H1 (cell line): ENCODE measurements around the gene SATB2. TPM values are rescaled to one million over a fixed set of nuclear protein-coding genes. Genes with fewer than 3 reads are reported as not detected.

Source experiments
- ASH2L ChIP-seq: fragments of 200-600, 300-600 bp; sonication (generic); IDR thresholded peaks from one replicate; pipeline ENCODE4 v1.7.1; 2017; ENCODE audit warnings: low read length
- JUND ChIP-seq: IDR thresholded peaks from 2 replicates; pipeline ENCODE4 v1.6.1; 2011; ENCODE audit warnings: mild to moderate bottlenecking, improper control_type of control experiment, low read length
- POLR2A ChIP-seq, 2 experiments: IDR thresholded peaks; 1 replicate in 1 of 2; 2 replicates in 1 of 2; pipeline ENCODE4 v1.6.1; 2011; ENCODE audit warnings: low read depth in 2 of 2, low read length in 2 of 2, mild to moderate bottlenecking in 2 of 2; ENCODE audit errors: control extremely low read depth in 1 of 2
- RNF2 ChIP-seq: fragments of 200-900, 300-1000 bp; sonication (generic); IDR thresholded peaks from 2 replicates; pipeline ENCODE4 v1.7.1; 2016; ENCODE audit warnings: borderline replicate concordance, low read depth, mild to moderate bottlenecking, antibody characterized with exemption, low read length; ENCODE audit not compliant: poor library complexity, severe bottlenecking; ENCODE audit errors: missing control alignments
- SP2 ChIP-seq: IDR thresholded peaks from 2 replicates; pipeline ENCODE4 v1.6.1; 2012; ENCODE audit warnings: mild to moderate bottlenecking, low read length, inconsistent platforms
- TBP ChIP-seq: IDR thresholded peaks from 2 replicates; pipeline ENCODE4 v1.6.1; 2011; ENCODE audit warnings: low read depth, low read length, improper control_type of control experiment
- polyA plus RNA-seq, 7 experiments: library from polyadenylated mRNA; depleted of rRNA in 3 of 7; stranded (reverse) in 5 of 7; unstranded in 2 of 7; fragments of >200 nt in 5 of 7; fragments of 200-250 nt in 2 of 7; gene quantifications; 1 replicate in 5 of 7; 2 replicates in 1 of 7; 4 replicates in 1 of 7; pipeline versions ENCODE4 v1.2.1 to v1.2.3, GENCODE V29; 2011 to 2013; ENCODE audit warnings: missing spikeins in 2 of 7, mixed read lengths in 2 of 7
- total RNA-seq: library from RNA; stranded (reverse); fragmentation: NEBNext Ultra II Directional; extraction: Animal tissue kit (Norgen Biotek cat#: 25700); gene quantifications from 2 replicates; pipeline ENCODE4 v1.2.1, GENCODE V29; 2021
- TF ChIP-seq, protein P1 (sequence below): fragments of 300-600 bp; sonication (generic); IDR thresholded peaks from 2 replicates; pipeline ENCODE4 v1.7.1; 2012; ENCODE audit warnings: low read length, moderate library complexity, mild to moderate bottlenecking, inconsistent platforms; ENCODE audit not compliant: insufficient replicate concordance

SATB2 gene
- total and polyA plus RNA-seq, 2 of the 8 experiments (the other 6 are each of a cell fraction or from before 2014, with no cell fraction given): 1.3 to 5.7 TPM

- TF ChIP-seq RNF2: no peak
- TF ChIP-seq TBP: no peak
- no peak for TF ChIP-seq ASH2L
- TF ChIP-seq, protein P1, sequence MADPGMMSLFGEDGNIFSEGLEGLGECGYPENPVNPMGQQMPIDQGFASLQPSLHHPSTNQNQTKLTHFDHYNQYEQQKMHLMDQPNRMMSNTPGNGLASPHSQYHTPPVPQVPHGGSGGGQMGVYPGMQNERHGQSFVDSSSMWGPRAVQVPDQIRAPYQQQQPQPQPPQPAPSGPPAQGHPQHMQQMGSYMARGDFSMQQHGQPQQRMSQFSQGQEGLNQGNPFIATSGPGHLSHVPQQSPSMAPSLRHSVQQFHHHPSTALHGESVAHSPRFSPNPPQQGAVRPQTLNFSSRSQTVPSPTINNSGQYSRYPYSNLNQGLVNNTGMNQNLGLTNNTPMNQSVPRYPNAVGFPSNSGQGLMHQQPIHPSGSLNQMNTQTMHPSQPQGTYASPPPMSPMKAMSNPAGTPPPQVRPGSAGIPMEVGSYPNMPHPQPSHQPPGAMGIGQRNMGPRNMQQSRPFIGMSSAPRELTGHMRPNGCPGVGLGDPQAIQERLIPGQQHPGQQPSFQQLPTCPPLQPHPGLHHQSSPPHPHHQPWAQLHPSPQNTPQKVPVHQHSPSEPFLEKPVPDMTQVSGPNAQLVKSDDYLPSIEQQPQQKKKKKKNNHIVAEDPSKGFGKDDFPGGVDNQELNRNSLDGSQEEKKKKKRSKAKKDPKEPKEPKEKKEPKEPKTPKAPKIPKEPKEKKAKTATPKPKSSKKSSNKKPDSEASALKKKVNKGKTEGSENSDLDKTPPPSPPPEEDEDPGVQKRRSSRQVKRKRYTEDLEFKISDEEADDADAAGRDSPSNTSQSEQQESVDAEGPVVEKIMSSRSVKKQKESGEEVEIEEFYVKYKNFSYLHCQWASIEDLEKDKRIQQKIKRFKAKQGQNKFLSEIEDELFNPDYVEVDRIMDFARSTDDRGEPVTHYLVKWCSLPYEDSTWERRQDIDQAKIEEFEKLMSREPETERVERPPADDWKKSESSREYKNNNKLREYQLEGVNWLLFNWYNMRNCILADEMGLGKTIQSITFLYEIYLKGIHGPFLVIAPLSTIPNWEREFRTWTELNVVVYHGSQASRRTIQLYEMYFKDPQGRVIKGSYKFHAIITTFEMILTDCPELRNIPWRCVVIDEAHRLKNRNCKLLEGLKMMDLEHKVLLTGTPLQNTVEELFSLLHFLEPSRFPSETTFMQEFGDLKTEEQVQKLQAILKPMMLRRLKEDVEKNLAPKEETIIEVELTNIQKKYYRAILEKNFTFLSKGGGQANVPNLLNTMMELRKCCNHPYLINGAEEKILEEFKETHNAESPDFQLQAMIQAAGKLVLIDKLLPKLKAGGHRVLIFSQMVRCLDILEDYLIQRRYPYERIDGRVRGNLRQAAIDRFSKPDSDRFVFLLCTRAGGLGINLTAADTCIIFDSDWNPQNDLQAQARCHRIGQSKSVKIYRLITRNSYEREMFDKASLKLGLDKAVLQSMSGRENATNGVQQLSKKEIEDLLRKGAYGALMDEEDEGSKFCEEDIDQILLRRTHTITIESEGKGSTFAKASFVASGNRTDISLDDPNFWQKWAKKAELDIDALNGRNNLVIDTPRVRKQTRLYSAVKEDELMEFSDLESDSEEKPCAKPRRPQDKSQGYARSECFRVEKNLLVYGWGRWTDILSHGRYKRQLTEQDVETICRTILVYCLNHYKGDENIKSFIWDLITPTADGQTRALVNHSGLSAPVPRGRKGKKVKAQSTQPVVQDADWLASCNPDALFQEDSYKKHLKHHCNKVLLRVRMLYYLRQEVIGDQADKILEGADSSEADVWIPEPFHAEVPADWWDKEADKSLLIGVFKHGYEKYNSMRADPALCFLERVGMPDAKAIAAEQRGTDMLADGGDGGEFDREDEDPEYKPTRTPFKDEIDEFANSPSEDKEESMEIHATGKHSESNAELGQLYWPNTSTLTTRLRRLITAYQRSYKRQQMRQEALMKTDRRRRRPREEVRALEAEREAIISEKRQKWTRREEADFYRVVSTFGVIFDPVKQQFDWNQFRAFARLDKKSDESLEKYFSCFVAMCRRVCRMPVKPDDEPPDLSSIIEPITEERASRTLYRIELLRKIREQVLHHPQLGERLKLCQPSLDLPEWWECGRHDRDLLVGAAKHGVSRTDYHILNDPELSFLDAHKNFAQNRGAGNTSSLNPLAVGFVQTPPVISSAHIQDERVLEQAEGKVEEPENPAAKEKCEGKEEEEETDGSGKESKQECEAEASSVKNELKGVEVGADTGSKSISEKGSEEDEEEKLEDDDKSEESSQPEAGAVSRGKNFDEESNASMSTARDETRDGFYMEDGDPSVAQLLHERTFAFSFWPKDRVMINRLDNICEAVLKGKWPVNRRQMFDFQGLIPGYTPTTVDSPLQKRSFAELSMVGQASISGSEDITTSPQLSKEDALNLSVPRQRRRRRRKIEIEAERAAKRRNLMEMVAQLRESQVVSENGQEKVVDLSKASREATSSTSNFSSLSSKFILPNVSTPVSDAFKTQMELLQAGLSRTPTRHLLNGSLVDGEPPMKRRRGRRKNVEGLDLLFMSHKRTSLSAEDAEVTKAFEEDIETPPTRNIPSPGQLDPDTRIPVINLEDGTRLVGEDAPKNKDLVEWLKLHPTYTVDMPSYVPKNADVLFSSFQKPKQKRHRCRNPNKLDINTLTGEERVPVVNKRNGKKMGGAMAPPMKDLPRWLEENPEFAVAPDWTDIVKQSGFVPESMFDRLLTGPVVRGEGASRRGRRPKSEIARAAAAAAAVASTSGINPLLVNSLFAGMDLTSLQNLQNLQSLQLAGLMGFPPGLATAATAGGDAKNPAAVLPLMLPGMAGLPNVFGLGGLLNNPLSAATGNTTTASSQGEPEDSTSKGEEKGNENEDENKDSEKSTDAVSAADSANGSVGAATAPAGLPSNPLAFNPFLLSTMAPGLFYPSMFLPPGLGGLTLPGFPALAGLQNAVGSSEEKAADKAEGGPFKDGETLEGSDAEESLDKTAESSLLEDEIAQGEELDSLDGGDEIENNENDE: no peak
- no peak for TF ChIP-seq JUND
- TF ChIP-seq SP2: no peak
- TF ChIP-seq POLR2A (IDR thresholded peaks at IDR 0.05; ENCODE audit: control extremely low read depth in 1 of 2, low read depth in 2 of 2, low read length in 2 of 2): no peak
Observed at GRCh38 chr2:199322151-199322550, 135.6 kb downstream of the SATB2 start (continued).
